Neutrophil (primary cell): ENCODE measurements around the gene NYAP2.

Experiments
- H3K27ac ChIP-seq: fragments of 200-600 bp; sonication (generic); 2 replicates; pipeline ENCODE4 v1.5.1; 2016; ENCODE audit warnings: mild to moderate bottlenecking, moderate library complexity
- H3K27me3 ChIP-seq: fragments of 200-600 bp; sonication (generic); 2 replicates; pipeline ENCODE4 v1.6.0; 2016; ENCODE audit warnings: mild to moderate bottlenecking
- H3K36me3 ChIP-seq: fragments of 200-600 bp; sonication (generic); 2 replicates; pipeline ENCODE4 v1.5.1; 2017
- H3K4me1 ChIP-seq, 2 experiments: fragments of 200-600 bp in 1 of 2; sonication (generic) in 1 of 2; 1 replicate in 1 of 2; 2 replicates in 1 of 2; pipeline versions ENCODE4 v1.5.1 to v1.6.1; 2013 to 2016; ENCODE audit warnings: low read depth in 1 of 2, low read length in 1 of 2, mild to moderate bottlenecking in 1 of 2, moderate library complexity in 1 of 2; ENCODE audit not compliant: control insufficient read depth in 1 of 2, insufficient read depth in 1 of 2
- H3K4me3 ChIP-seq, 2 experiments: fragments of 200-600 bp in 1 of 2; sonication (generic) in 1 of 2; 1 replicate in 1 of 2; 2 replicates in 1 of 2; pipeline ENCODE4 v1.5.1; 2013 to 2016; ENCODE audit warnings: low read depth in 1 of 2, low read length in 1 of 2, mild to moderate bottlenecking in 1 of 2, moderate library complexity in 1 of 2
- H3K9me3 ChIP-seq: fragments of 200-600 bp; sonication (generic); 2 replicates; pipeline ENCODE4 v1.5.1; 2016
- CTCF ChIP-seq: fragments of 200-600 bp; sonication (generic); IDR thresholded peaks from 2 replicates; pipeline ENCODE4 v1.5.1; 2016; ENCODE audit warnings: antibody characterized with exemption

The NYAP2 gene

GRCh38 chr2:225512876-225513540 is 113.5 kb downstream of the NYAP2 start:
- Histone ChIP-seq H3K4me1 (no peaks in the 10 kb centered on the region), H3K36me3 (no peaks in the 10 kb centered on the region), H3K4me3 (no peak overlapping the region), H3K27me3 (no peaks in the 10 kb centered on the region), H3K9me3 (no peaks in the 10 kb centered on the region), H3K27ac (no peak overlapping the region)
- TF ChIP-seq CTCF, result no peak

GRCh38 chr2:225515033-225515432 is 115.5 kb downstream of the NYAP2 start:
- Histone ChIP-seq H3K27me3 (no peaks in the 10 kb centered on the region), H3K9me3 (no peaks in the 10 kb centered on the region), H3K4me3 (no peak overlapping the region), H3K36me3 (no peaks in the 10 kb centered on the region), H3K4me1 (no peaks in the 10 kb centered on the region), H3K27ac (no peak overlapping the region)
- no peak for TF ChIP-seq CTCF

GRCh38 chr2:225526760-225527390 is 127.4 kb downstream of the NYAP2 start:
- no peak overlapping the region for H3K4me3 ChIP-seq
- no peaks in the 10 kb centered on the region for H3K27me3 ChIP-seq
- H3K36me3 ChIP-seq, result no peaks in the 10 kb centered on the region
- H3K4me1 ChIP-seq, result no peaks in the 10 kb centered on the region
- H3K27ac ChIP-seq, result no peak overlapping the region
- no peak for TF ChIP-seq CTCF
- no peaks in the 10 kb centered on the region for H3K9me3 ChIP-seq

GRCh38 chr2:225531559-225531958 is 132.0 kb downstream of the NYAP2 start:
- TF ChIP-seq CTCF, result no peak
- Histone ChIP-seq H3K4me1 (no peaks in the 10 kb centered on the region), H3K27me3 (no peaks in the 10 kb centered on the region), H3K27ac (no peak overlapping the region), H3K4me3 (no peak overlapping the region), H3K9me3 (no peaks in the 10 kb centered on the region), H3K36me3 (no peaks in the 10 kb centered on the region)

- H3K27ac ChIP-seq, result no peak overlapping the region
- H3K9me3 ChIP-seq, result no peaks in the 10 kb centered on the region
- TF ChIP-seq CTCF, result no peak
- H3K27me3 ChIP-seq, result no peaks in the 10 kb centered on the region
- H3K4me1 ChIP-seq, result no peaks in the 10 kb centered on the region
- no peak overlapping the region for H3K4me3 ChIP-seq
- H3K36me3 ChIP-seq, result no peaks in the 10 kb centered on the region
Observed at GRCh38 chr2:225532096-225532495, 132.6 kb downstream of the NYAP2 start.
